IMR-90 (cell line): ENCODE results near the gene GNA14. TPM values are rescaled to one million over a fixed set of nuclear protein-coding genes. Genes with fewer than 3 reads are reported as not detected.

ENCODE experiments used
- ATAC-seq: fragments of 200-7000 bp; cut with Tn5 transposase; 2 replicates; pipeline ENCODE4 v1.9.1; 2020; ENCODE audit warnings: low read depth, mild to moderate bottlenecking, moderate library complexity
- BruUV-seq: library from RNA; stranded (reverse); fragments of 400-500 nt; replicated peaks from 2 replicates; lab custom pipeline; 2021; lab: Mats Ljungman, UMichigan
- CTCF ChIA-PET: fragments of 300-600 bp; formaldehyde crosslinking; extraction: SDS; loops from one replicate; lab custom pipeline; 2021; ENCODE audit warnings: antibody characterized with exemption; lab: Yijun Ruan, JAX
- POLR2A ChIA-PET: fragments of 300-600 bp; sonication (Branson Sonifier 250); formaldehyde crosslinking; loops from one replicate; lab custom pipeline; 2022; ENCODE audit warnings: antibody characterized with exemption; ENCODE audit not compliant: unreplicated experiment; lab: Charles Lee
- DNase-seq: peaks from one replicate; pipeline ENCODE4 v3.0.0; 2013
- H2AFZ ChIP-seq: replicated peaks from 2 replicates; pipeline ENCODE3; 2013; ENCODE audit warnings: low read length, mild to moderate bottlenecking; ENCODE audit not compliant: poor library complexity
- H2AK5ac ChIP-seq: 2 replicates; pipeline ENCODE4 v1.6.1; 2013; ENCODE audit warnings: low read depth, low read length, inconsistent platforms
- H2AK9ac ChIP-seq: replicated peaks from 2 replicates; pipeline ENCODE3; 2013; ENCODE audit warnings: mild to moderate bottlenecking, low read depth, low read length, moderate library complexity; ENCODE audit not compliant: poor library complexity
- H2BK120ac ChIP-seq: 2 replicates; pipeline ENCODE4 v1.6.1; 2013; ENCODE audit warnings: low read depth, low read length, inconsistent platforms
- H2BK15ac ChIP-seq: 3 replicates; pipeline ENCODE4 v1.6.1; 2013; ENCODE audit warnings: low read depth, low read length, inconsistent platforms
- H2BK20ac ChIP-seq: 2 replicates; pipeline ENCODE4 v1.6.1; 2013; ENCODE audit warnings: low read depth, mild to moderate bottlenecking, inconsistent platforms, low read length, moderate library complexity
- H2BK5ac ChIP-seq: 2 replicates; pipeline ENCODE4 v1.6.1; 2013; ENCODE audit warnings: mild to moderate bottlenecking, low read depth, low read length, inconsistent platforms; ENCODE audit not compliant: poor library complexity, severe bottlenecking
- H3K14ac ChIP-seq: replicated peaks from 2 replicates; pipeline ENCODE4 v1.6.1; 2013; ENCODE audit warnings: low read depth, low read length, inconsistent platforms
- H3K18ac ChIP-seq: 2 replicates; pipeline ENCODE4 v1.6.1; 2013; ENCODE audit warnings: low read depth, low read length, control low read depth
- H3K23ac ChIP-seq: 2 replicates; pipeline ENCODE4 v1.6.1; 2013; ENCODE audit warnings: low read depth, low read length, inconsistent platforms
- H3K27ac ChIP-seq: 2 replicates; pipeline ENCODE4 v1.5.1; 2013; ENCODE audit warnings: mild to moderate bottlenecking, control low read depth, low read length; ENCODE audit not compliant: insufficient read depth
- H3K27me3 ChIP-seq: 2 replicates; pipeline ENCODE4 v1.6.1; 2013; ENCODE audit warnings: low read length; ENCODE audit not compliant: control insufficient read depth, insufficient read depth
- H3K36me3 ChIP-seq: 2 replicates; pipeline ENCODE4 v1.6.1; 2013; ENCODE audit warnings: low read length, mixed read lengths; ENCODE audit not compliant: control insufficient read depth, insufficient read depth
- H3K4ac ChIP-seq: 2 replicates; pipeline ENCODE4 v1.6.1; 2013; ENCODE audit warnings: low read depth, low read length, inconsistent platforms
- H3K4me1 ChIP-seq: 2 replicates; pipeline ENCODE4 v1.6.1; 2013; ENCODE audit warnings: low read length, mixed read lengths; ENCODE audit not compliant: control insufficient read depth, insufficient read depth
- H3K4me2 ChIP-seq: 2 replicates; pipeline ENCODE4 v1.6.1; 2013; ENCODE audit warnings: low read depth, mild to moderate bottlenecking, control low read depth, low read length, moderate library complexity
- H3K4me3 ChIP-seq: 2 replicates; pipeline ENCODE4 v1.5.1; 2013; ENCODE audit warnings: low read depth, mild to moderate bottlenecking, control low read depth, low read length, moderate library complexity; ENCODE audit not compliant: insufficient read depth
- H3K56ac ChIP-seq: 2 replicates; pipeline ENCODE4 v1.6.1; 2013; ENCODE audit warnings: low read length, inconsistent platforms; ENCODE audit not compliant: insufficient read depth; ENCODE audit errors: extremely low read depth
- H3K79me1 ChIP-seq, 2 experiments: 2 replicates each; pipeline ENCODE4 v1.6.1; 2013; ENCODE audit warnings: low read length in 2 of 2, inconsistent platforms in 1 of 2, low read depth in 1 of 2
- H3K9ac ChIP-seq: 2 replicates; pipeline ENCODE4 v1.6.1; 2013; ENCODE audit warnings: low read depth, low read length, control low read depth
- H3K9me1 ChIP-seq: 2 replicates; pipeline ENCODE4 v1.6.1; 2013; ENCODE audit warnings: low read length, inconsistent platforms; ENCODE audit not compliant: insufficient read depth
- H3K9me3 ChIP-seq: 2 replicates; pipeline ENCODE4 v1.6.1; 2013; ENCODE audit warnings: low read length; ENCODE audit not compliant: control insufficient read depth, insufficient read depth
- H4K20me1 ChIP-seq: 2 replicates; pipeline ENCODE4 v1.6.1; 2013; ENCODE audit warnings: low read length, inconsistent platforms; ENCODE audit not compliant: insufficient read depth
- H4K5ac ChIP-seq: 2 replicates; pipeline ENCODE4 v1.6.1; 2013; ENCODE audit warnings: mild to moderate bottlenecking, low read depth, low read length, control low read depth
- H4K8ac ChIP-seq, 2 experiments: 2 replicates each; pipeline ENCODE4 v1.6.1; 2013; ENCODE audit warnings: low read depth in 2 of 2, low read length in 2 of 2, control low read depth in 1 of 2, inconsistent platforms in 1 of 2
- H4K91ac ChIP-seq: 2 replicates; pipeline ENCODE4 v1.6.1; 2013; ENCODE audit warnings: low read depth, low read length, inconsistent platforms; ENCODE audit not compliant: insufficient read depth
- ELK1 ChIP-seq: fragments of 150-350 bp; IDR thresholded peaks from 2 replicates; pipeline ENCODE4 v1.6.1; 2016; ENCODE audit warnings: low read depth, mild to moderate bottlenecking, low read length, moderate library complexity, borderline replicate concordance
- FOS ChIP-seq: fragments of 150-350 bp; IDR thresholded peaks from 2 replicates; pipeline ENCODE4 v1.6.1; 2016; ENCODE audit warnings: low read depth, low read length
- WGBS, 2 experiments: methylation state at CpG; one replicate each; pipeline versions ENCODE4 v1.1.5 to v1.1.7; 2013; ENCODE audit warnings: missing lambda C conversion rate in 2 of 2; ENCODE audit not compliant: insufficient read length in 1 of 2; ENCODE audit errors: extremely low coverage in 2 of 2; 5-methylcytosine and 5-hydroxymethylcytosine counted together
- dilution Hi-C: fragments of 300-500 bp; cut with HindIII; formaldehyde crosslinking; loops from one replicate; pipeline ENCODE4 v1.14.3; 2018; ENCODE audit warnings: low sequenced_read_pairs; ENCODE audit not compliant: unreplicated experiment
- in situ Hi-C: fragments of 300-500 bp; cut with MboI; formaldehyde crosslinking; loops from 3 replicates; pipeline ENCODE4 v1.14.3; 2019; ENCODE audit warnings: low sequenced_read_pairs, inconsistent platforms, mixed read lengths
- intact Hi-C: fragments of 100-400 bp; cut with micrococcal nuclease; formaldehyde crosslinking; loops from 2 replicates; pipeline ENCODE4 v1.10.0; 2022
- polyA plus RNA-seq, 3 experiments: library from polyadenylated mRNA; depleted of rRNA; stranded (reverse); fragments of >200 nt; gene quantifications; 2 replicates each; pipeline ENCODE4 v1.2.3, GENCODE V29; 2012; ENCODE audit warnings: low replicate concordance in 1 of 3
- total RNA-seq: library from RNA; depleted of rRNA; stranded (reverse); fragments of >200 nt; gene quantifications from 2 replicates; pipeline ENCODE4 v1.2.3, GENCODE V29; 2012

The GNA14 gene
- total and polyA plus RNA-seq, 2 of the 4 experiments (the other 2 are of a cell fraction) = under 0.01 to 0.03 TPM

DNA sequence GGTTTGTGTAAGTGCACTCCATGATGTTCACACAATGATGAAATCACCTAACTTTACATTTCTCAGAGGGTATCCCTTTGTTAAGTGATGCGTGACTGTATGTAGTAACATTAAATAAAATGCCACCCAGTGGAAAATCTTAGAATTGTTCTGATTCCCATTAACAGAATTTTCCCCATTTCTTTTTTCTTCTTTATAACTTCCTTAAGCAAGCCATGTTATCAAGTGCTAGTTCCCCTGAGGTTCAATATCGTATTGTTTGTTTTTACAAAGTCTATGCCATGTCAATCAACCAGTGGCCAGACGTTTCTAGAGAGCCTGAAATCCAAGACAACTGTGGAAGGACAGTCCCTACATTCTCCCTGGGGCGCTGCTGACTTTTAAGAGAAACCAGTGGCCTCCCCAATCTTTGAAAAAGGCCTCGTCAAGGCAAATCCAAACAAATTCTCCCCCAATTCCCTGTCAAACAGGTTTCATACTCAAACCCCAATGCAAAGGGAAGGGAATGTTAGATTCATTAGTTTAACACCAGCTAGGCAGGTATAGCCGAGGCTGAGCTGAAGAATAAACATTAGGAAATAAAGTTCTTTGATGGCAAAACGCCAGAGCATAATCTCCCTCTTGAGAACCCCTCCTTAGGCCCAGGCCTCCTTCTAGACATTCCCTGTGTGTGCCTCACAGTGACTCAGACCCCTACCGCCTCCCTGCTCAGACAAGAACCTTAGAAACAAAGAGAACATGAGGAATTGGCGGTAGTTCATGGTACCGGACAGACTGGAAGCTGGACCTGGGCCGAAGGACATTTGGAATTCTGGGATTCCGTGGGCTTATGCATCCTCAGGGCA, 198.7 kb downstream of the GNA14 start:
- dilution Hi-C loops (no loop called here), in situ Hi-C loops (no loop called here), intact Hi-C loops (loop anchor here (10.0 kb wide), 1 partner anchor 785 kb away; the partner anchor contains the start of gene CEP78)
- Histone ChIP-seq H3K4ac (no peak overlapping the region), H2AFZ (no peak overlapping the region), H3K9me1 (no peaks in the 10 kb centered on the region), H3K4me2 (no peak overlapping the region), H2BK15ac (no peak overlapping the region), H2AK9ac (peak overlapping the region; percentile 23), H3K79me1 (no peaks in the 10 kb centered on the region), H2BK120ac (no peak overlapping the region), H4K91ac (no peak overlapping the region), H3K56ac (no peak overlapping the region), H3K4me3 (no peak overlapping the region), H3K36me3 (no peaks in the 10 kb centered on the region), H3K23ac (no peak overlapping the region), H3K14ac (no peak overlapping the region), H3K9ac (no peak overlapping the region), H4K20me1 (no peaks in the 10 kb centered on the region), H2AK5ac (no peak overlapping the region), H3K18ac (no peak overlapping the region), H2BK20ac (no peak overlapping the region), H3K4me1 (no peaks in the 10 kb centered on the region), H4K5ac (no peak overlapping the region), H3K27me3 (no peaks in the 10 kb centered on the region; the same call in none of the 2 replicates), H2BK5ac (no peak overlapping the region), H3K27ac (no peak overlapping the region), H4K8ac (no peak overlapping the region), H3K9me3 (peaks cover 4% of the 10 kb centered on the region)
- BruUV-seq = no TSS peak
- CTCF ChIA-PET = interaction anchor here (1.7 kb wide), 2 partner anchors 9 to 16 kb away, joined by 4 to 6 read pairs; no protein-coding TSS in a partner anchor
- peak; percentile 46 for ATAC-seq
- TF ChIP-seq FOS (peak; percentile 58; the same call in 1 of the 2 replicates), ELK1 (no peak)
- DNase-seq = peak; percentile 84
- 100% methylated on average over 3 of the region's 12 CpGs; no CpG with 5 or more reads in 1 of the 2 experiments for WGBS, 2 experiments
- POLR2A ChIA-PET = no interaction called here
